AG10803 (cell line): ENCODE results near the gene ERC1.

Experiments
- DNase-seq: peaks from one replicate; pipeline ENCODE4 v3.0.0; 2010; ENCODE audit warnings: low read depth
- H3K4me3 ChIP-seq: 2 replicates; pipeline ENCODE4 v1.5.1; 2011; ENCODE audit warnings: mild to moderate bottlenecking, low read length, control low read depth
- CTCF ChIP-seq: conservative IDR thresholded peaks from 2 replicates; pipeline ENCODE4 v1.5.1; 2011; ENCODE audit warnings: mild to moderate bottlenecking, low read length, control low read depth, inconsistent platforms

Gene ERC1

GRCh38 chr12:1256991-1257390, 266.0 kb downstream of the ERC1 start:
- no peak for TF ChIP-seq CTCF
- no peak overlapping the region for H3K4me3 ChIP-seq
- DNase-seq = no peak

- no peak overlapping the region for H3K4me3 ChIP-seq
- no peak for TF ChIP-seq CTCF
- no peak for DNase-seq
Measured at GRCh38 chr12:1262011-1262410, 271.0 kb downstream of the ERC1 start.

- no peak overlapping the region for H3K4me3 ChIP-seq
- DNase-seq = no peak
- TF ChIP-seq CTCF = no peak
Measured at GRCh38 chr12:1267243-1267642, 276.2 kb downstream of the ERC1 start.

GRCh38 chr12:1272142-1272541, 281.1 kb downstream of the ERC1 start:
- no peak for DNase-seq
- no peak for TF ChIP-seq CTCF
- no peak overlapping the region for H3K4me3 ChIP-seq

- peak; percentile 27 for DNase-seq
- H3K4me3 ChIP-seq = no peak overlapping the region
- TF ChIP-seq CTCF = no peak
Measured at GRCh38 chr12:1273051-1273450, 282.0 kb downstream of the ERC1 start.

- H3K4me3 ChIP-seq = no peak overlapping the region
- DNase-seq = no peak
- TF ChIP-seq CTCF = no peak
Measured at GRCh38 chr12:1277905-1278304, 286.9 kb downstream of the ERC1 start.

- DNase-seq = no peak
- H3K4me3 ChIP-seq = no peak overlapping the region
- TF ChIP-seq CTCF = peak; percentile 36
Measured at GRCh38 chr12:1279050-1279449, 288.0 kb downstream of the ERC1 start.
